Osteoblast (primary cell): Measurements from ENCODE around the gene TOMM70. TPM values are rescaled to one million over a fixed set of nuclear protein-coding genes. Genes with fewer than 3 reads are reported as not detected.
A peak's percentile ranks its signal among the peaks of the same experiment; 100 is the strongest.

Experiments used
- DNase-seq: peaks from one replicate; pipeline ENCODE4 v3.0.0; 2011; ENCODE audit warnings: low spot score, mixed read lengths; ENCODE audit not compliant: insufficient read length; ENCODE audit errors: missing footprints
- H2AFZ ChIP-seq: 2 replicates; pipeline ENCODE4 v1.6.0; 2011; ENCODE audit warnings: mild to moderate bottlenecking, low read length
- H3K27ac ChIP-seq: 2 replicates; pipeline ENCODE4 v1.5.1; 2011; ENCODE audit warnings: mild to moderate bottlenecking, low read depth, low read length, moderate library complexity
- H3K27me3 ChIP-seq: 2 replicates; pipeline ENCODE4 v1.6.0; 2012; ENCODE audit warnings: mild to moderate bottlenecking, control low read depth, inconsistent platforms, low read length, moderate library complexity; ENCODE audit not compliant: insufficient read depth
- H3K36me3 ChIP-seq: 2 replicates; pipeline ENCODE4 v1.5.1; 2011; ENCODE audit warnings: mild to moderate bottlenecking, low read length, control low read depth, moderate library complexity; ENCODE audit not compliant: insufficient read depth
- H3K4me1 ChIP-seq: 2 replicates; pipeline ENCODE4 v1.5.1; 2011; ENCODE audit warnings: mild to moderate bottlenecking, low read length, control low read depth, moderate library complexity; ENCODE audit not compliant: insufficient read depth
- H3K4me2 ChIP-seq: 2 replicates; pipeline ENCODE4 v1.6.0; 2011; ENCODE audit warnings: mild to moderate bottlenecking, low read length; ENCODE audit not compliant: insufficient read depth
- H3K4me3 ChIP-seq: fragments of 200-600 bp; sonication (generic); 3 replicates; pipeline ENCODE4 v1.5.1; 2012; ENCODE audit warnings: mild to moderate bottlenecking, low read length, inconsistent platforms; ENCODE audit not compliant: insufficient read depth
- H3K79me2 ChIP-seq: 2 replicates; pipeline ENCODE4 v1.6.0; 2012; ENCODE audit warnings: mild to moderate bottlenecking, low read length, control low read depth, inconsistent platforms; ENCODE audit not compliant: insufficient read depth
- H3K9me3 ChIP-seq: 2 replicates; pipeline ENCODE4 v1.5.1; 2011; ENCODE audit warnings: low read depth, low read length, control low read depth
- H4K20me1 ChIP-seq: 2 replicates; pipeline ENCODE4 v1.6.0; 2012; ENCODE audit warnings: mild to moderate bottlenecking, low read length, control low read depth; ENCODE audit not compliant: insufficient read depth
- total RNA-seq: library from RNA; depleted of rRNA; stranded (reverse); fragments of >200 nt; gene quantifications from 2 replicates; pipeline ENCODE4 v1.2.3, GENCODE V29; 2012
- TF ChIP-seq, protein P1 (sequence below): IDR thresholded peaks from 2 replicates; pipeline ENCODE4 v1.5.1; 2011; ENCODE audit warnings: mild to moderate bottlenecking, low read depth, low read length, moderate library complexity; ENCODE audit errors: extremely low read depth

The TOMM70 gene
- total RNA-seq, 1 donor = 52.5 TPM

DNA sequence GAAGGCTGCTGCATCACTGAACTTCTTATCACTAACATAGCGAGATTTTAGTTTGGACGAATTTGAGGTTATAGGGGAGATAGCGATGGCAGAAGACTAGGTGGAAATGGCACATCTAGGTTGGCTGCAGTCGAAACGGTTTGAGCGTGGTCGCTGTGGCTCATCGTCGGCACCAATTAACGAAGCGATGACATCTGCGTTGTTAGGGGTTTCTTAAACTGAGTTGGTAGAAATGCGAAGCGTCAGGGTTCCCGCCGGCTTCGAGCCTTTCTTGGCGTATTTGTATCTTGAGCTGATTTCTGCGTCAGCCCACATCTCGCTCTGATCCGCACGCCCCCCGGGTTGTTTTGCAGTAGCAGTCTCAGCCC lies 769 bp upstream of the TOMM70 start:
- no peak for DNase-seq
- H3K4me3 ChIP-seq = peak overlapping the region; percentile 90
- H3K79me2 ChIP-seq = peaks cover 77% of the 10 kb centered on the region
- H3K4me1 ChIP-seq = peaks cover 29% of the 10 kb centered on the region
- H3K36me3 ChIP-seq = no peaks in the 10 kb centered on the region
- H3K4me2 ChIP-seq = peak overlapping the region; percentile 100
- H4K20me1 ChIP-seq = peaks cover 25% of the 10 kb centered on the region
- peak overlapping the region; percentile 94 for H2AFZ ChIP-seq
- H3K27ac ChIP-seq = peak overlapping the region; percentile 100
- TF ChIP-seq, protein P1, sequence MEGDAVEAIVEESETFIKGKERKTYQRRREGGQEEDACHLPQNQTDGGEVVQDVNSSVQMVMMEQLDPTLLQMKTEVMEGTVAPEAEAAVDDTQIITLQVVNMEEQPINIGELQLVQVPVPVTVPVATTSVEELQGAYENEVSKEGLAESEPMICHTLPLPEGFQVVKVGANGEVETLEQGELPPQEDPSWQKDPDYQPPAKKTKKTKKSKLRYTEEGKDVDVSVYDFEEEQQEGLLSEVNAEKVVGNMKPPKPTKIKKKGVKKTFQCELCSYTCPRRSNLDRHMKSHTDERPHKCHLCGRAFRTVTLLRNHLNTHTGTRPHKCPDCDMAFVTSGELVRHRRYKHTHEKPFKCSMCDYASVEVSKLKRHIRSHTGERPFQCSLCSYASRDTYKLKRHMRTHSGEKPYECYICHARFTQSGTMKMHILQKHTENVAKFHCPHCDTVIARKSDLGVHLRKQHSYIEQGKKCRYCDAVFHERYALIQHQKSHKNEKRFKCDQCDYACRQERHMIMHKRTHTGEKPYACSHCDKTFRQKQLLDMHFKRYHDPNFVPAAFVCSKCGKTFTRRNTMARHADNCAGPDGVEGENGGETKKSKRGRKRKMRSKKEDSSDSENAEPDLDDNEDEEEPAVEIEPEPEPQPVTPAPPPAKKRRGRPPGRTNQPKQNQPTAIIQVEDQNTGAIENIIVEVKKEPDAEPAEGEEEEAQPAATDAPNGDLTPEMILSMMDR = no peak
- no peaks in the 10 kb centered on the region for H3K9me3 ChIP-seq
- no peaks in the 10 kb centered on the region for H3K27me3 ChIP-seq

DNA sequence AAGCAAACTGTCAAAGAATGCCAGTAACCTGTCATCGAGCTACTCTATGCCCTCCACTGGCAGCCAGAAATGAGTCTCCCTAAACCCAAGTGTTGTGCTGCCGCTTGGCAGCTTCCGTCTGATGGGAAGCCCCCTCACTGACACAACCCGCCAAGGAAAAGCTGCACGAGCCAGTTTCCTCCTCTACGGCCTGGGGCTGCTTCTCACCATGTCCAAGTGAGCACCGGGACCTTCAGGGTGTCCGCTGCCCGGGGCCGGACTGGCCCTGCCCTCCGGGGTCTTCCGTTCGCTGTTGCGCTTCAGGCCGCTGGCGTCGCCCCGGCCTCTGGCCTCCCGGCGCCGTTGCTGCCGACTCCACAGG lies 490 bp downstream of the TOMM70 start:
- Histone ChIP-seq H4K20me1 (peaks cover 27% of the 10 kb centered on the region), H3K4me1 (peaks cover 29% of the 10 kb centered on the region), H3K27me3 (no peaks in the 10 kb centered on the region), H3K4me2 (peak overlapping the region; percentile 100), H3K4me3 (peak overlapping the region; percentile 90), H3K36me3 (no peaks in the 10 kb centered on the region), H3K79me2 (peaks cover 85% of the 10 kb centered on the region), H3K27ac (peak overlapping the region; percentile 100), H2AFZ (no peak overlapping the region), H3K9me3 (no peaks in the 10 kb centered on the region)
- TF ChIP-seq, protein P1 = no peak
- peak; percentile 69 for DNase-seq

DNA sequence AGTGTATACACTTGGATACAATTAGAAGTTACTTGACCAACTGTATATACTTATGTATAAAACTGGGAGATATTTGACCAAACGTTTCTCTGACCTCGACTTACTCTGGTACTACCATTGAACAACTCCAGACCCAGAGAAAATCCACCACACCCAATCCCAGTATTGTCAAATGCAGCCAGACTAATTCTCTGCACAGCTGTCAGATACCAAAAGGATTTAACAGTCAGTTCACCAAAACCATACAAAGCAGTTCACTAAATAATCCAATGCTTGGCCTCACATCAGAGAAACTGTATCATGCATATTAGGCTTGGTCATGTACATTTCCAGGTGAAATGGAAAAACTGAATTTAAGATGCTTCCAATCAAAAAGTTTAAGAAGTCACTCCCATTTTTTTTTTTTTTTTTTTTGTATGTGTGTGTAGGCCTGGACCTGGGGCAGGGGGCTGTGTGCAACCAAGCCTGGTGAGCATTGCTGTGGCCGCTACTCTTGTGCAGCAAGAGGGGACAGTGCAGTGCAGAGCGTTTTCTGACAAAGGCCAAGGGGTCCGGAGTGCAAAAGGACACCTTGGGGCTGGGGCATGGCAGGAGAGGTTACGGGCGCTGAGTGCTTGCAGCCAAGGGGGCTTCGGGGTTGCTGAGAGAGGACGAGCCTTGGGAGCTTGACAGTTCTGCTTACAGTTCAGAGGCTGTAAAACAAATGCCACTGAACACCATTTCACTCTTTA lies 1.4 kb downstream of the TOMM70 start:
- peaks cover 31% of the 10 kb centered on the region for H4K20me1 ChIP-seq
- DNase-seq = no peak
- TF ChIP-seq, protein P1 = no peak

DNA sequence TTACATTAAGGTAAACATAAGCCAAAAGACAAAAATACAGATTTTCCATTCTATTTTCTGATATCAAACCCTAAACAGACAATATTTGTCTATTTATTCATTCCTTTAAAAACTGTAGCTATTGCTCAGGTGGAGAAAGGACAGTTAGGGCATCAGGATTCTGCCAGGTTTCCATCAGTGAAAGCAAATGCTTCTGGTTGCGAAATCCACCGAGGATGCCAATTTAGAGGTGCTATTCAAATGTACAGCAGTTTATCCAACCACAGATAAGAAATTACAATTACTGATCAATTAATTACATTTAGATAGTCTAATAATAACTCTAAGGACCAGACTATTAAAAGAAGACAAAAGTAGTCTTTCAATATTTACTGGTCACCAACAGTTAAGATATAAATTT lies 3.9 kb downstream of the TOMM70 start:
- H3K27me3 ChIP-seq = no peaks in the 10 kb centered on the region
- H3K4me3 ChIP-seq = no peak overlapping the region
- peaks cover 20% of the 10 kb centered on the region for H3K4me1 ChIP-seq
- TF ChIP-seq, protein P1 = no peak
- no peak for DNase-seq
- H3K79me2 ChIP-seq = peaks cover 95% of the 10 kb centered on the region
- no peak overlapping the region for H2AFZ ChIP-seq
- no peaks in the 10 kb centered on the region for H3K9me3 ChIP-seq
- peak overlapping the region; percentile 8 for H3K27ac ChIP-seq
- H3K36me3 ChIP-seq = no peaks in the 10 kb centered on the region
- peak overlapping the region; percentile 24 for H3K4me2 ChIP-seq
- H4K20me1 ChIP-seq = peaks cover 41% of the 10 kb centered on the region

More for the DNA sequence above, 1.4 kb downstream of the TOMM70 start:
- Histone ChIP-seq H3K9me3 (no peaks in the 10 kb centered on the region), H3K4me3 (peak overlapping the region; percentile 90), H2AFZ (no peak overlapping the region), H3K79me2 (peaks cover 91% of the 10 kb centered on the region), H3K4me2 (peak overlapping the region; percentile 100), H3K4me1 (peaks cover 29% of the 10 kb centered on the region), H3K36me3 (no peaks in the 10 kb centered on the region), H3K27ac (peak overlapping the region; percentile 100), H3K27me3 (no peaks in the 10 kb centered on the region)
